NCI-H2081 treated with DMSO at 0.1 percent for 48 hours (cell line): ENCODE measurements around the gene BNIP2.
A peak's percentile ranks its signal among the peaks of the same experiment; 100 is the strongest.
"Not testable (repeated sequence)": the region's sequence is repeated elsewhere in the genome, so short reads cannot be mapped to it uniquely, and the experiment has no call there.

ENCODE experiments used
- DNase-seq: peaks from one replicate; lab custom pipeline; 2025; lab: John Stamatoyannopoulos, UW

Gene BNIP2

DNA sequence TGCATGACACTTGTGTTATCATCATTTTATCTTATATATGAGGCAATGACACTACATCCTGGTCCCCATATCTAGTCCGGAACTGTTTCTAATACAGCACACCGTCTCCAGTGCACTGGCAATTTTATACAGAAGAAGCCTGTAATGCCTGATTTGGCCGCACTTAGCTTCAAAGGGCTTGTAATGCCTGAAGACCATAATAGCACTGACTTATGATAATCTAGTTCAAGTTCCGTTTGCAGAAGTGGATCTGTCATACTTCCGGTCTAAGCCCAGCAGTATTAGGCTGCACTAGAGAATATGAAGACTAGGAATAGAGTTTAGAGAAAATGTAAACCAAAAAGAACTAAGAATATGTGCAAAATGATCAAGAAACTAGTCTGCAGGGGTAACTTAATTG, 1.3 kb downstream of the BNIP2 start:
- DNase-seq: no peak

GRCh38 chr15:59686389-59686788, 2.7 kb downstream of the BNIP2 start:
- no peak for DNase-seq

- no peak for DNase-seq
These were observed 3.3 kb downstream of the BNIP2 start for GRCh38 chr15:59685737-59686297.

DNA sequence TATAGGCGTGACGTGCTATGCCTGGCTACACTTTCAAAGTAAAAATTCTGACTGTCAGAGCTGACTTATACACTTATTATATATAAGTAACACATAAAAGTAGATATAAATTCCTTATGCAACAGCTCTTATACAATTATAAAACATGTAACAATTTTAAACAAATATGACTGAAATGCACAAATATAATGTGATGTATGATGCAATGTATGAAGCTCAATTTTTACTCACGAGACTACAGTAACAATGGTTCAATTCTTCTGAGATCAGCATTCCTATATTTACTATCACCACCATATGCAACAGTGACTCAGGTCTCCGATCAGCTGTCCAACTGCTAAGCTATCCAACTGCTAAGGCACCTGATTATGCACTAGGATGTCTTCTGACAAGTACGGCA, 8.2 kb downstream of the BNIP2 start:
- no peak for DNase-seq

DNA sequence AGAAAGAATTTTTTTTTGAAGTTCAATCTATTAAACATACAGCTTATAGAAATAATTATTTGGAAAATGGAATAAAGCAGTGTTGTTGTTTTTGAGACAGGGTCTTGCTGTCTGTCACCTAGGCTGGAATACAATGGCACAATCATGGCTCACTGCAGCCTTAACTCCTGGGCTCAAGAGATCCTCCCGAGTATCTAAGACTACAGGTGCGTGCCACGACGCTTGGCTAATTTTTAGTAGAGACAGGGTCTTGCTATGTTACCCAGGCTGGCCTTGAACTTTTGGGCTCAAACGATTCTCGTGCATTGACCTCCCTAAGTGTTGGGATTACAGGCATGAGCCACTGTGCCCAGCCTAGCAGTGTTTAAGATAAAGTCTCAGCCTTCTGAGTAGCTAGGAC, 8.8 kb downstream of the BNIP2 start:
- DNase-seq: no peak

GRCh38 chr15:59678620-59679019, 10.5 kb downstream of the BNIP2 start:
- no peak for DNase-seq

- no peak for DNase-seq
These were observed 10.9 kb downstream of the BNIP2 start for GRCh38 chr15:59678172-59678571.

- no peak for DNase-seq
These were observed 12.6 kb downstream of the BNIP2 start for GRCh38 chr15:59676565-59676964.

GRCh38 chr15:59674361-59674877, 14.7 kb downstream of the BNIP2 start:
- DNase-seq: no peak

DNA sequence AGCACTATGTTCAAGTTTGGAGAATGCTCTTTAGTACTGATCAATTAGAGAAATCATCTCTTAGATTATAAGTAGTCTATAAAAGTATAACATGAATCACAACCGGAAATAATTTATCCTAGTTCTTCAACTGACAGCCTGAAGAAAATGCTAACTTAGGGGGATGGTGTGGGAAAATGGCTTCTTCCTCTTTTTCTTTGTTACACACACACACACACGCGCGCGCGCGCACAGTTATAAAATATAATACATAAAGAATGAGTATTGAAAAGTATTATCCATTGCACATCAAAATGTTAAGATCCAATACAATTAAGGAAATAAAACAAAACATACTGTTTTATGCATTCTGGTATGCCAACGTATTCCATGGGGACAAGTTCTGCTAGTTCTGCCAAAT, 20.6 kb downstream of the BNIP2 start:
- no peak for DNase-seq

- DNase-seq: no peak
These were observed 26.9 kb downstream of the BNIP2 start for GRCh38 chr15:59662260-59662659.

- no peak for DNase-seq
These were observed 29.8 kb downstream of the BNIP2 start for GRCh38 chr15:59659366-59659765.

GRCh38 chr15:59657635-59658125, 31.4 kb downstream of the BNIP2 start:
- DNase-seq: no peak

GRCh38 chr15:59656897-59657634, 32.1 kb downstream of the BNIP2 start, which contains the start of gene GTF2A2:
Gene GTF2A2 (minus strand): TSS chr15:59657515. CDS start chr15:59652277, 5,238 bp downstream.
- DNase-seq: peak; percentile 41

DNA sequence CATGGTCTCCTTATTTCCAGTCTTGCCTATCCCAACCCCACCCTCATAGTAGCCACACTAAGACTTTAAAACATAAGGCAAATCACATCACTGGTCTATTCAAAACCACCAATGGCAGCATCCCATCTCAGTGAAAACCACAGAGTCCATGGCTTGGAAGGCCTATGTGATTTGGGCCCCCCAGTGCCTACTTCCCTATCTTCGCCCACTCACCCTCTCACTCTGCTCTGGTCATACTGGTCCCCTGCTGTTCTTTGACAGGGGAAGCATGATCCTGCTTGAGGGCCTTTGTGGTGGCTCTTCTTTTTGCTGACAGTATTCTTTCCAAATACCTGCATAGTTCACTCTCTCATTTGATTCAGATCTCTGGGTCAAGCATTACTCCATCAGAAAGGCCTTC, 35.1 kb downstream of the BNIP2 start:
- no peak for DNase-seq

DNA sequence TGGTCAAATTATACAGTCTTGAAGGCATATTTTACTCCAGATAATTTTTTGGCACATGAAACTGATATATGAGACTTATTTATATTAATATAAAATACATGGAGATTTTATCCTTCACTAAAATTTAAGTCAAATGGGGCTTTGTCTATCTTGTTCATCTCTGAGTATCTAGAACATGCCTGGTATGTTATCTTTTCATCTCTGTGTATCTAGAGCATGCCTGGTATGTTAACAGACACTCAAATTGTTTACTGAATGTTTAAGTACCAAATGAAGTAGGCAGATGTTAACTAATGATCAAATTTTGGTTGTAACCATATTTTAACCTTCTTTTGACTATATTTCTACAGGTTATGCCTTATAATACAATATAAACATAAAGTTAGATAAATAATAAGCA, 39.5 kb downstream of the BNIP2 start:
- no peak for DNase-seq

DNA sequence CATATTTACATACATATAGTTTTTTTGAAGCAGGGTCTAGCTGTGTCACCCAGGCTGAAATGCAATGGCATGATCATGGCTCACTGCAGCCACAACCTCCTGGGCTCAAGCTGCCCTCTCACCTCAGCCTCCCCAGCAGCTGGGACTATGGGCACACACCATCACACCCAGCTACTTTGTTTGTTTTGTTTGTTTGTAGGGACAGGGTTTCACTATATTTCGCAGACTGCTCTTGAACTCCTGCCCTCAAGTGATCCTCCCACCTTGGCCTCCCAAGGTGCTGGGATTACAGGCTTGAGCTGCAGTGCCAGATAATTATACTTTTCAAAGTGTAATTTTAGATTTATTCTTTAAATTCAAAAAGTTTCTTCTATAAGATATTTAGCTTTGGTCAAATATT, 42.0 kb downstream of the BNIP2 start:
- DNase-seq: no peak

DNA sequence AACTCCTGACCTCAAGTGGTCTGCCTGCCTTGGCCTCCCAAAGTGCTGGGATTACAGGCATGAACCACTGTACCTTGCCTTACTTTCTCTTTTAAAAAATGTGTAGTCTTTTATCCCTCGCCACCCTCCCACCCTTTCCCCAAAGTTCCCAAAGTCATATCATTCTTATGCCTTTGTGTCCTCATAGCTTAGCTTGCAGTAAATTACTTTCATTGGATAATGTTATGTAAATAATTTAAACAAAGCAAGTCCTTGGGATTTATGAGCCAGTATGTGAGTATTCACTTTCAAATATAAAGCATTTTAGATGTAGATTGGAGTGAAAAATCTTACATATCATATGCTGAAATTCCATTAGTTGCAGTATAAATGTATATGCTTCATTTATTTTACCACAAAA, 42.8 kb downstream of the BNIP2 start:
- no peak for DNase-seq

DNA sequence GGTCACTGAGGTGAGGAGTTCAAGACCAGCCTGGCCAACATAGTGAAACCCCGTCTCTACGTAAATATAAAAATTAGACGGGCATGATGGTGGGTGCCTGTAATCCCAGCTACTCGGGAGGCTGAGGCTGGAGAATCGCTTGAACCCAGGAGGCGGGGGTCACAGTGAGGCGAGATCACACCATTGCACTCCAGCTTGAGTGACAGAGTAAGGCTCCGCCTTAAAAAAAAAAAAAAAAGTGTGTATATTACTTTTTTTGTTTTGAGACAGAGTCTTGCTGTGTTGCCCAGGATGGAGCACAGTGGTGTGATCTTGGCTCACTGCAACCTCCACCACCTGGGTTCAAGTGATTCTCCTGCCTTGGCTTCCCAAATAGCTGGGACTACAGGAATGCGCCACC, 43.3 kb downstream of the BNIP2 start:
- DNase-seq: not testable (repeated sequence)

DNA sequence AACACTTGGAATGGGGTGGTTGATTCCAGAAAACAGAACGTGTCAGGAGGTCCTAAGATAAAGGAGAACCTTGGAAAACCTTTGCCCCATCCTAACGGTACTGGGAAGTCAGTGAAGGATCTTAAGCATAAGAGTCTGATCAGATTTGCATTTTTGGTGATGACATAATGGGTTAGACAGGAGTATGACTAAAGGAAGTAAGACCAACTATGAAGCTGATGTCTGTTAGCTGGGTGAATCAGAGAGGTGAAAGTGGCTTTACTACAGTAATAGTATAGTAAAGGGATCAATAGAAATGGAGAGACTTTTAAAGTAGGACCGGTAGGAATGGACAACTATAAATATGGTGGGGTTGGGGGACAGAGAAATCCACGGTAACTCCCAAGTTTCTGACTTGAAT, 44.4 kb downstream of the BNIP2 start:
- no peak for DNase-seq

GRCh38 chr15:59642351-59642750, 46.8 kb downstream of the BNIP2 start:
- DNase-seq: no peak

DNA sequence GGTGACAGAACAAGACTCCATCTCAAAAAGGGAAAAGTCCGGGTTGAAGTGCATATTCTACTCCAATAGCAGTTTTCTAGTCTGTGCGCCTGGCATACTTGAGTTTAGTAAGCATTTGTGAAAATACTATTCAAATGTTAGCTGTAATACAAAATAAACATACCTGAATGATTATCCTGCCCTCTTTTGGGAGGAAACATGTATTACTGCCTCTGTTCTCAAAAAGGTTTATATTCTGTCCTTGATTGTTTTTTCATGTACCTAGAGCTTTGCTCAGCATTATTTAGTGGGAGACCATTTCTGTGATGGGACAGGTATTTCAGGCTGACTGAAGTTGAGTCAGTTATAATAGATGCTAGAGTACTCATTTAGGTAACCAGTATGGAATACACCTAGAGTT, 51.6 kb downstream of the BNIP2 start:
- DNase-seq: not testable (repeated sequence)

GRCh38 chr15:59636184-59636583, 52.9 kb downstream of the BNIP2 start:
- no peak for DNase-seq

DNA sequence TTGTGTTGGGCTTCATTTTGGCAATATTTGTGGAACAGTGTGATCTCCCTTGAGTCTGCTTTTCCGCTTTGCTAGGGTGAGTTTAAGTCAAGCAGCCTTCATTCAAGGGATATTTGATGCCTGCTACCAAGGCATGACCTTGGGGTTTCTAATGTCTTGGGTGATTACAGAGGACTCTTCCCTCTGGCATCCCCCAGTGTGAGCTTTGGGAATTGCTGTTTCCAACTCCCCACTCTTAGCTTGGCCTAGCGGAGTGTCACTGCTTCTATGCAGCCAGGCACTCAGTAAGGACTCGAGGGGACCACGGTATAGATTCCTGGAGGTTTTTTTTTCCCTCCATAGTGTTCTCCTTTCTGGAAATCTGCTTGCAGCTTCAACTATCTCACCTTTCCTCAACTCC, 56.4 kb downstream of the BNIP2 start:
- no peak for DNase-seq
